ENCODE results near the gene CHRNB1. TPM values are rescaled to one million over a fixed set of nuclear protein-coding genes. Genes with fewer than 3 reads are reported as not detected.

Gene CHRNB1
- total and polyA plus RNA-seq, 2 of the 8 experiments (the other 6 are each of a cell fraction or from before 2014, with no cell fraction given), result 14.1 to 28.2 TPM

- TF ChIP-seq POLR2AphosphoS5 (IDR thresholded peaks at IDR 0.05; ENCODE audit: low read depth, low read length), result no peak; the same call in 1 of the 2 replicates
- 0 out of 4 replicates have a peak, but pooled peaks of 1 of the 2 experiments have one; percentile 54 for TF ChIP-seq SIN3A (conservative IDR thresholded peaks at IDR 0.05 in 1 of 2, IDR thresholded peaks at IDR 0.05 in 1 of 2; ENCODE audit: low read depth in 1 of 2, low read length in 2 of 2)
- no peak; the same call in 1 of the 2 replicates for TF ChIP-seq KDM5A (IDR thresholded peaks at IDR 0.05; ENCODE audit: low read length)
- peak; percentile 67 for TF ChIP-seq ASH2L (IDR thresholded peaks at IDR 0.05; ENCODE audit: low read length)
- no peak for TF ChIP-seq RBBP5 (IDR thresholded peaks at IDR 0.05; ENCODE audit: borderline replicate concordance, low read depth, low read length)
- TF ChIP-seq MAX (IDR thresholded peaks at IDR 0.05), result peak; percentile 56
- TF ChIP-seq RFX5 (IDR thresholded peaks at IDR 0.05; ENCODE audit: borderline replicate concordance, low read depth, low read length), result no peak
- TF ChIP-seq, protein P1, sequence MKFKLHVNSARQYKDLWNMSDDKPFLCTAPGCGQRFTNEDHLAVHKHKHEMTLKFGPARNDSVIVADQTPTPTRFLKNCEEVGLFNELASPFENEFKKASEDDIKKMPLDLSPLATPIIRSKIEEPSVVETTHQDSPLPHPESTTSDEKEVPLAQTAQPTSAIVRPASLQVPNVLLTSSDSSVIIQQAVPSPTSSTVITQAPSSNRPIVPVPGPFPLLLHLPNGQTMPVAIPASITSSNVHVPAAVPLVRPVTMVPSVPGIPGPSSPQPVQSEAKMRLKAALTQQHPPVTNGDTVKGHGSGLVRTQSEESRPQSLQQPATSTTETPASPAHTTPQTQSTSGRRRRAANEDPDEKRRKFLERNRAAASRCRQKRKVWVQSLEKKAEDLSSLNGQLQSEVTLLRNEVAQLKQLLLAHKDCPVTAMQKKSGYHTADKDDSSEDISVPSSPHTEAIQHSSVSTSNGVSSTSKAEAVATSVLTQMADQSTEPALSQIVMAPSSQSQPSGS (IDR thresholded peaks at IDR 0.05; ENCODE audit: low read length), result no peak
- no peak for TF ChIP-seq EGR1 (IDR thresholded peaks at IDR 0.05; ENCODE audit: borderline replicate concordance, low read depth, low read length)
- TF ChIP-seq MAFK (IDR thresholded peaks at IDR 0.05; ENCODE audit: low read depth, low read length), result no peak
- TF ChIP-seq HDAC6 (IDR thresholded peaks at IDR 0.05; ENCODE audit: low read depth, low read length), result no peak
- peak; percentile 63 for TF ChIP-seq SAP30 (IDR thresholded peaks at IDR 0.05; ENCODE audit: insufficient read depth, insufficient replicate concordance, low read length)
- TF ChIP-seq SRF (IDR thresholded peaks at IDR 0.05; ENCODE audit: low read depth, low read length), result no peak
- TF ChIP-seq BACH1 (IDR thresholded peaks at IDR 0.05; ENCODE audit: low read length), result no peak
- no peak for TF ChIP-seq RXRA (IDR thresholded peaks at IDR 0.05; ENCODE audit: insufficient read depth, low read depth, low read length)
- no peak for TF ChIP-seq SIRT6 (IDR thresholded peaks at IDR 0.05; ENCODE audit: low read length)
- TF ChIP-seq JUN (IDR thresholded peaks at IDR 0.05; ENCODE audit: low read depth, low read length), result no peak
- no peak for TF ChIP-seq TCF12 (IDR thresholded peaks at IDR 0.05; ENCODE audit: low read depth, low read length)
- peak; percentile 9; the same call in 1 of the 2 replicates for TF ChIP-seq CHD2 (IDR thresholded peaks at IDR 0.05; ENCODE audit: low read length)
Measured at GRCh38 chr17:7483255-7484066, 38.6 kb downstream of the CHRNB1 start (continued).
